ENCODE data around the gene C1QTNF8. TPM values are rescaled to one million over a fixed set of nuclear protein-coding genes. Genes with fewer than 3 reads are reported as not detected.

C1QTNF8 gene
- total RNA-seq, 1 donor from 2014 or later = not detected

GRCh38 chr16:1129106-1129960 is 33.3 kb upstream of the C1QTNF8 start:
- DNase-seq (ENCODE audit: low spot score) = no peak
- ATAC-seq = no peak
- intact Hi-C loops (cut with DNase I) = no loop called here

- no peak for ATAC-seq
- intact Hi-C loops (cut with DNase I) = no loop called here
- DNase-seq (ENCODE audit: low spot score) = no peak
Observed at GRCh38 chr16:1127971-1128715, 32.1 kb upstream of the C1QTNF8 start.

GRCh38 chr16:1127101-1127500 is 31.1 kb upstream of the C1QTNF8 start:
- intact Hi-C loops (cut with DNase I) = no loop called here
- no peak for DNase-seq (ENCODE audit: low spot score)
- no peak for ATAC-seq

- no peak for ATAC-seq
Observed at GRCh38 chr16:1126586-1126985, 30.5 kb upstream of the C1QTNF8 start.

GRCh38 chr16:1126044-1126443 is 30.0 kb upstream of the C1QTNF8 start:
- intact Hi-C loops (cut with DNase I) = no loop called here

More at GRCh38 chr16:1126586-1126985, 30.5 kb upstream of the C1QTNF8 start:
- DNase-seq (ENCODE audit: low spot score) = no peak
- intact Hi-C loops (cut with DNase I) = no loop called here

GRCh38 chr16:1125471-1125870 is 29.4 kb upstream of the C1QTNF8 start:
- intact Hi-C loops (cut with DNase I) = no loop called here
- ATAC-seq (no peak), DNase-seq (ENCODE audit: low spot score) (no peak)

More at GRCh38 chr16:1126044-1126443, 30.0 kb upstream of the C1QTNF8 start:
- DNase-seq (ENCODE audit: low spot score) = no peak
- ATAC-seq = no peak

- DNase-seq (ENCODE audit: low spot score) (no peak), ATAC-seq (no peak)
- intact Hi-C loops (cut with DNase I) = no loop called here
Observed at GRCh38 chr16:1124795-1125194, 28.8 kb upstream of the C1QTNF8 start.

GRCh38 chr16:1124291-1124690 is 28.2 kb upstream of the C1QTNF8 start:
- DNase-seq (ENCODE audit: low spot score) (no peak), ATAC-seq (no peak)
- intact Hi-C loops (cut with DNase I) = no loop called here

- intact Hi-C loops (cut with DNase I) = no loop called here
- DNase-seq (ENCODE audit: low spot score) = no peak
- ATAC-seq = no peak
Observed at GRCh38 chr16:1123525-1124230, 27.6 kb upstream of the C1QTNF8 start.

GRCh38 chr16:1122398-1122765 is 26.3 kb upstream of the C1QTNF8 start:
- DNase-seq (ENCODE audit: low spot score) (no peak), ATAC-seq (no peak)
- intact Hi-C loops (cut with DNase I) = no loop called here

GRCh38 chr16:1121601-1122397 is 25.8 kb upstream of the C1QTNF8 start:
- ATAC-seq (no peak), DNase-seq (ENCODE audit: low spot score) (no peak)
- intact Hi-C loops (cut with DNase I) = no loop called here

GRCh38 chr16:1121009-1121408 is 25.0 kb upstream of the C1QTNF8 start:
- intact Hi-C loops (cut with DNase I) = no loop called here
- no peak for DNase-seq (ENCODE audit: low spot score)
- ATAC-seq = no peak

- no peak for DNase-seq (ENCODE audit: low spot score)
- intact Hi-C loops (cut with DNase I) = no loop called here
- no peak for ATAC-seq
Observed at GRCh38 chr16:1120577-1120941, 24.5 kb upstream of the C1QTNF8 start.

- intact Hi-C loops (cut with DNase I) = no loop called here
- ATAC-seq (no peak), DNase-seq (ENCODE audit: low spot score) (no peak)
Observed at GRCh38 chr16:1119766-1120576, 23.9 kb upstream of the C1QTNF8 start.

- no peak for DNase-seq (ENCODE audit: low spot score)
- intact Hi-C loops (cut with DNase I) = no loop called here
- ATAC-seq = no peak
Observed at GRCh38 chr16:1119129-1119528, 23.1 kb upstream of the C1QTNF8 start.

- ATAC-seq (no peak), DNase-seq (ENCODE audit: low spot score) (no peak)
- intact Hi-C loops (cut with DNase I) = no loop called here
Observed at GRCh38 chr16:1117926-1118325, 21.9 kb upstream of the C1QTNF8 start.

GRCh38 chr16:1117176-1117900 is 21.3 kb upstream of the C1QTNF8 start:
- no peak for ATAC-seq
- no peak for DNase-seq (ENCODE audit: low spot score)
- intact Hi-C loops (cut with DNase I) = no loop called here

GRCh38 chr16:1116693-1117077 is 20.6 kb upstream of the C1QTNF8 start:
- intact Hi-C loops (cut with DNase I) = no loop called here
- DNase-seq (ENCODE audit: low spot score) = no peak
- ATAC-seq = no peak
